Breast epithelium (tissue), 3 donors: ENCODE data around the gene CABP5.
"Not testable (repeated sequence)": the region's sequence is repeated elsewhere in the genome, so short reads cannot be mapped to it uniquely, and the experiment has no call there.

Source experiments
- POLR2A ChIP-seq: fragments of 450-650 bp; IDR thresholded peaks from one replicate; pipeline ENCODE4 v1.6.1; 2016; ENCODE audit warnings: antibody characterized with exemption, mild to moderate bottlenecking, moderate library complexity
- TF ChIP-seq, protein P1 (sequence below), 3 donors: fragments of 450-650 bp; IDR thresholded peaks; one replicate each; pipeline ENCODE4 v1.5.1; 2016 to 2017; ENCODE audit warnings: antibody characterized with exemption in 3 of 3, mild to moderate bottlenecking in 3 of 3, moderate library complexity in 3 of 3

DNA sequence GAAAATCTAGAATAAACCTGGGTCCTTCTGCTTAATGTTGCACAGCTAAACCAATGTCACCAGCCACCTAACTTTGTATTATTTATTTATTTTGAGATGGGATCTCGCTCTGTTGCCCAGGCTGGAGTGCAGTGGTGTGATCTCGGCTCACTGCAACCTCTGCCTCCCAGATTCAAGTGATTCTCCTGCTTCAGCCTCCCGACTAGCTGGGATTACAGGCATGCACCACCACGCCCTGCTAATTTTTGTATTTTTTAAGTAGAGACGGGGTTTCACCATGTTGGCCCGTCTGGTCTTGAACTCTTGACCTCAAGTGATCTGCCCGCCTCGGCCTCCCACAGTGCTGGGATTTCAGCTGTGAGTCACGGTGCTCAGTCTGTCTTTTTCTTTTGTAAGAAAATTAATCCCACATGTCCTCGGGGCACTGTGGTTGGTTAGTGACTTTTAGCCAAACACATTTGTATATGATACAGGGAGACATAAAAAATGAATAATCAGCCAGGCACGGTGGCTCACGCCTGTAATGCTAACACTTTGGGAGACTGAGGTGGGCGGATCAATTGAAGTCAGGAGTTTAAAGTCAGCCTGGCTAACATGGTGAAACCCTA is 47.3 kb upstream of the CABP5 start:
- TF ChIP-seq, protein P1, sequence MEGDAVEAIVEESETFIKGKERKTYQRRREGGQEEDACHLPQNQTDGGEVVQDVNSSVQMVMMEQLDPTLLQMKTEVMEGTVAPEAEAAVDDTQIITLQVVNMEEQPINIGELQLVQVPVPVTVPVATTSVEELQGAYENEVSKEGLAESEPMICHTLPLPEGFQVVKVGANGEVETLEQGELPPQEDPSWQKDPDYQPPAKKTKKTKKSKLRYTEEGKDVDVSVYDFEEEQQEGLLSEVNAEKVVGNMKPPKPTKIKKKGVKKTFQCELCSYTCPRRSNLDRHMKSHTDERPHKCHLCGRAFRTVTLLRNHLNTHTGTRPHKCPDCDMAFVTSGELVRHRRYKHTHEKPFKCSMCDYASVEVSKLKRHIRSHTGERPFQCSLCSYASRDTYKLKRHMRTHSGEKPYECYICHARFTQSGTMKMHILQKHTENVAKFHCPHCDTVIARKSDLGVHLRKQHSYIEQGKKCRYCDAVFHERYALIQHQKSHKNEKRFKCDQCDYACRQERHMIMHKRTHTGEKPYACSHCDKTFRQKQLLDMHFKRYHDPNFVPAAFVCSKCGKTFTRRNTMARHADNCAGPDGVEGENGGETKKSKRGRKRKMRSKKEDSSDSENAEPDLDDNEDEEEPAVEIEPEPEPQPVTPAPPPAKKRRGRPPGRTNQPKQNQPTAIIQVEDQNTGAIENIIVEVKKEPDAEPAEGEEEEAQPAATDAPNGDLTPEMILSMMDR (IDR thresholded peaks at IDR 0.05), result not testable (repeated sequence)
- TF ChIP-seq POLR2A, result not testable (repeated sequence)
